ENCODE measurements around the gene PECR.

PECR gene

GRCh38 chr2:216003876-216004696 lies 77.5 kb downstream of the PECR start:
- no peak overlapping the region for H3K4me3 ChIP-seq (ENCODE audit: low read depth, low read length)
- TF ChIP-seq CTCF (IDR thresholded peaks at IDR 0.05; ENCODE audit: borderline replicate concordance, insufficient read depth, low read depth, low read length), result no peak

- no peak for TF ChIP-seq CTCF (IDR thresholded peaks at IDR 0.05; ENCODE audit: borderline replicate concordance, insufficient read depth, low read depth, low read length)
- no peak overlapping the region for H3K4me3 ChIP-seq (ENCODE audit: low read depth, low read length)
These were observed 78.9 kb downstream of the PECR start for GRCh38 chr2:216002693-216003092.

- H3K4me3 ChIP-seq (ENCODE audit: low read depth, low read length), result no peak overlapping the region
These were observed 79.4 kb downstream of the PECR start for GRCh38 chr2:216002101-216002678.

GRCh38 chr2:216001216-216002100 lies 80.2 kb downstream of the PECR start:
- H3K4me3 ChIP-seq (ENCODE audit: low read depth, low read length), result no peak overlapping the region
- no peak for TF ChIP-seq CTCF (IDR thresholded peaks at IDR 0.05; ENCODE audit: borderline replicate concordance, insufficient read depth, low read depth, low read length)

More at GRCh38 chr2:216002101-216002678, 79.4 kb downstream of the PECR start:
- TF ChIP-seq CTCF (IDR thresholded peaks at IDR 0.05; ENCODE audit: borderline replicate concordance, insufficient read depth, low read depth, low read length), result no peak

GRCh38 chr2:215998636-215999035 lies 83.0 kb downstream of the PECR start:
- no peak for TF ChIP-seq CTCF (IDR thresholded peaks at IDR 0.05; ENCODE audit: borderline replicate concordance, insufficient read depth, low read depth, low read length)
- no peak overlapping the region for H3K4me3 ChIP-seq (ENCODE audit: low read depth, low read length)

- no peak for TF ChIP-seq CTCF (IDR thresholded peaks at IDR 0.05; ENCODE audit: borderline replicate concordance, insufficient read depth, low read depth, low read length)
- H3K4me3 ChIP-seq (ENCODE audit: low read depth, low read length), result no peak overlapping the region
These were observed 84.4 kb downstream of the PECR start for GRCh38 chr2:215997219-215997618.
